GM12878 (cell line): ENCODE measurements around the gene KISS1R. TPM values are rescaled to one million over a fixed set of nuclear protein-coding genes. Genes with fewer than 3 reads are reported as not detected.

Experiments used
- ATAC-seq: fragments of 200-7000 bp; cut with Tn5 transposase; 3 replicates; pipeline ENCODE4 v1.9.1; 2020; ENCODE audit warnings: mild to moderate bottlenecking, moderate library complexity
- BruUV-seq: library from RNA; stranded (reverse); fragments of 400-500 nt; replicated peaks from 2 replicates; lab custom pipeline; 2021; lab: Mats Ljungman, UMichigan
- CTCF ChIA-PET: fragments of 300-600 bp; sonication (Branson Sonifier 250); formaldehyde crosslinking; extraction: SDS; loops from one replicate; lab custom pipeline; 2021; ENCODE audit warnings: inconsistent platforms; lab: Yijun Ruan, JAX
- POLR2A ChIA-PET: fragments of 350-600 bp; formaldehyde crosslinking; extraction: SDS; loops from one replicate; lab custom pipeline; 2021; ENCODE audit warnings: inconsistent platforms; lab: Charles Lee
- RAD21 ChIA-PET: fragments of 300-600 bp; sonication (Branson Sonifier 250); formaldehyde crosslinking; loops from one replicate; lab custom pipeline; 2023; ENCODE audit warnings: antibody characterized with exemption; ENCODE audit not compliant: unreplicated experiment; lab: Charles Lee
- SMC1A ChIA-PET: fragments of 300-600 bp; sonication (Branson Sonifier 250); formaldehyde crosslinking; loops from one replicate; lab custom pipeline; 2023; ENCODE audit not compliant: unreplicated experiment, uncharacterized antibody; lab: Charles Lee
- DNase-seq: peaks from one replicate; pipeline ENCODE4 v3.0.0-alpha.2; 2011; ENCODE audit warnings: low read depth, low spot score
- FAIRE-seq: peaks from 3 replicates; lab custom pipeline; 2011; peaks lifted over from hg19 to GRCh38; lab: Jason Lieb, UNC
- H2AFZ ChIP-seq: 2 replicates; pipeline ENCODE4 v1.6.0; 2011; ENCODE audit warnings: low read depth, low read length, control low read depth; ENCODE audit not compliant: control insufficient read depth
- H3K27ac ChIP-seq: 2 replicates; pipeline ENCODE4 v1.5.1; 2011; ENCODE audit warnings: control low read depth; ENCODE audit not compliant: control insufficient read depth, insufficient read depth
- H3K27me3 ChIP-seq, 2 experiments: replicated peaks in 1 of 2; 2 replicates each; pipeline versions ENCODE4 v1.6.0 to v1.6.1; 2011; ENCODE audit warnings: low read length in 1 of 2; ENCODE audit not compliant: control insufficient read depth in 2 of 2, insufficient read depth in 2 of 2
- H3K36me3 ChIP-seq, 2 experiments: 2 replicates each; pipeline ENCODE4 v1.5.1; 2011; ENCODE audit warnings: low read length in 1 of 2; ENCODE audit not compliant: control insufficient read depth in 2 of 2, insufficient read depth in 2 of 2
- H3K4me1 ChIP-seq: 2 replicates; pipeline ENCODE4 v1.6.1; 2011; ENCODE audit warnings: mild to moderate bottlenecking, low read length, moderate library complexity, mixed read lengths; ENCODE audit not compliant: control insufficient read depth, insufficient read depth
- H3K4me2 ChIP-seq: 2 replicates; pipeline ENCODE4 v1.6.0; 2011; ENCODE audit warnings: control low read depth; ENCODE audit not compliant: control insufficient read depth, insufficient read depth
- H3K4me3 ChIP-seq: fragments of 200-600 bp; sonication (generic); 2 replicates; pipeline ENCODE4 v1.5.1; 2016
- H3K79me2 ChIP-seq: 2 replicates; pipeline ENCODE4 v1.6.0; 2011; ENCODE audit warnings: low read length; ENCODE audit not compliant: control insufficient read depth, insufficient read depth
- H3K9ac ChIP-seq: 2 replicates; pipeline ENCODE4 v1.8.0; 2011; ENCODE audit warnings: low read length, control low read depth, mixed read lengths; ENCODE audit not compliant: control insufficient read depth, insufficient read depth
- H3K9me3 ChIP-seq: replicated peaks from 3 replicates; pipeline ENCODE4 v1.5.1; 2011; ENCODE audit warnings: mild to moderate bottlenecking, low read length; ENCODE audit not compliant: control insufficient read depth, insufficient read depth
- H4K20me1 ChIP-seq: 2 replicates; pipeline ENCODE4 v1.6.0; 2011; ENCODE audit not compliant: control insufficient read depth, insufficient read depth
- CREM ChIP-seq: IDR thresholded peaks from 2 replicates; pipeline ENCODE4 v1.6.1; 2014; ENCODE audit warnings: antibody characterized with exemption, low read depth
- FOS ChIP-seq: IDR thresholded peaks from 3 replicates; pipeline ENCODE4 v1.6.1; 2011; ENCODE audit warnings: borderline replicate concordance; ENCODE audit not compliant: insufficient read length; ENCODE audit errors: extremely low read depth
- NFXL1 ChIP-seq: fragments of 450-650 bp; IDR thresholded peaks from 2 replicates; pipeline ENCODE4 v1.6.1; 2017; ENCODE audit warnings: antibody characterized with exemption, mild to moderate bottlenecking, borderline replicate concordance
- POLR2A ChIP-seq: IDR thresholded peaks from 2 replicates; pipeline ENCODE4 v1.6.1; 2011; ENCODE audit warnings: low read depth, mild to moderate bottlenecking, low read length
- RBBP5 ChIP-seq: fragments of 200-600 bp; sonication (generic); conservative IDR thresholded peaks from 2 replicates; pipeline ENCODE4 v1.6.1; 2016
- STAT3 ChIP-seq: IDR thresholded peaks from 2 replicates; pipeline ENCODE4 v1.6.1; 2011; ENCODE audit warnings: low read depth, low read length, improper control_type of control experiment
- WGBS: methylation state at CpG from one replicate; pipeline ENCODE4 v1.1.6; 2016; ENCODE audit warnings: low lambda C conversion rate; ENCODE audit not compliant: insufficient replicate concordance, insufficient coverage; ENCODE audit errors: missing lambda C conversion rate; 5-methylcytosine and 5-hydroxymethylcytosine counted together
- in situ Hi-C: fragments of 300-500 bp; cut with MboI; formaldehyde crosslinking; loops from 9 replicates; pipeline ENCODE4 v1.14.3; 2018; ENCODE audit warnings: mixed read lengths
- intact Hi-C: fragments of 100-400 bp; cut with micrococcal nuclease; formaldehyde crosslinking; loops from one replicate; pipeline ENCODE4 v1.14.2; 2022; ENCODE audit not compliant: unreplicated experiment
- polyA plus RNA-seq, 11 experiments: library from polyadenylated mRNA; depleted of rRNA in 4 of 11; unstranded in 6 of 11; stranded (reverse) in 5 of 11; fragments of >200 nt; fragmentation: Nextera tagmentation in 4 of 11; fragmentation: Illumina TruSeq in 1 of 11; extraction: Ambion mirVana in 4 of 11; extraction: Trizol in 1 of 11; gene quantifications; 1 replicate in 1 of 11; 2 replicates in 10 of 11; pipeline versions ENCODE4 v1.2.1 to v1.2.3, GENCODE V29; 2011 to 2016; ENCODE audit warnings: inconsistent platforms in 2 of 11, missing spikeins in 2 of 11, low read depth in 1 of 11
- total RNA-seq, 4 experiments: library from RNA; depleted of rRNA in 3 of 4; stranded (reverse); fragments of >200 nt in 3 of 4; fragmentation: Illumina TruSeq in 1 of 4; extraction: Trizol in 1 of 4; gene quantifications; 2 replicates each; pipeline versions ENCODE4 v1.2.1 to v1.2.3, GENCODE V29; 2013 to 2021
- TF ChIP-seq, protein P1 (sequence below): fragments of 450-650 bp; IDR thresholded peaks from 2 replicates; pipeline ENCODE4 v1.6.1; 2018; ENCODE audit warnings: borderline replicate concordance, mild to moderate bottlenecking; ENCODE audit not compliant: partially characterized antibody
- TF ChIP-seq, protein P2 (sequence below): fragments of 450-650 bp; IDR thresholded peaks from 2 replicates; pipeline ENCODE4 v1.6.1; 2014; ENCODE audit warnings: mild to moderate bottlenecking
- TF ChIP-seq, protein P3 (sequence below): IDR thresholded peaks from 2 replicates; pipeline ENCODE4 v1.6.1; 2012; ENCODE audit warnings: mild to moderate bottlenecking, low read depth, low read length
- TF ChIP-seq, protein P4 (sequence below): fragments of 450-650 bp; IDR thresholded peaks from 2 replicates; pipeline ENCODE4 v1.6.1; 2016; ENCODE audit warnings: mild to moderate bottlenecking, moderate library complexity, borderline replicate concordance

Gene KISS1R
- total and polyA plus RNA-seq, 10 of the 15 experiments (the other 5 are each of a cell fraction or from before 2014, with no cell fraction given) = 0.13 to 2.7 (median 1.4) TPM; not detected in 3

DNA sequence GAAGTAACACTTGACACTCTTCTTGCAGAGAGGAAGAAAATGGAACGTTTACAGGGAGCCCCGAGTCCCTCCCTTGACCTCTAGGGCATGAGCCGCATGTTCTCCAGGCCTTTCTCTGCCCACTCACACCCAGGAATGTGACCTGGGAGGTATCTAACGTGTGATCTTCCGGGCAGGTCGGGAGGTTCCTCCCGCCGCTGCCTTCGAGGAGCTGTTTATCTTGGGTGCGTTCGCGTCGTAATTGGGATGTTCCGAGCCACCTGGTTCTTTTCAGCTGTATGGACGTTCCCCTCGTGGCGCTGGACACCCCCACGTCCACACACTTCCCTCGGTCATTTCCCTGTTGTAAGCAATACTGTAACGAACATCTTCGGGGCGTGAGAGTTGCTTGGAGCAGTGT lies 22.3 kb downstream of the KISS1R start:
- CTCF ChIA-PET = interaction anchor here (1.2 kb wide), 1 partner anchor 43 kb away, joined by 3 read pairs; no protein-coding TSS in a partner anchor
- TF ChIP-seq NFXL1 (no peak), RBBP5 (no peak), FOS (no peak), STAT3 (no peak), POLR2A (no peak), CREM (no peak)
- TF ChIP-seq, protein P1, sequence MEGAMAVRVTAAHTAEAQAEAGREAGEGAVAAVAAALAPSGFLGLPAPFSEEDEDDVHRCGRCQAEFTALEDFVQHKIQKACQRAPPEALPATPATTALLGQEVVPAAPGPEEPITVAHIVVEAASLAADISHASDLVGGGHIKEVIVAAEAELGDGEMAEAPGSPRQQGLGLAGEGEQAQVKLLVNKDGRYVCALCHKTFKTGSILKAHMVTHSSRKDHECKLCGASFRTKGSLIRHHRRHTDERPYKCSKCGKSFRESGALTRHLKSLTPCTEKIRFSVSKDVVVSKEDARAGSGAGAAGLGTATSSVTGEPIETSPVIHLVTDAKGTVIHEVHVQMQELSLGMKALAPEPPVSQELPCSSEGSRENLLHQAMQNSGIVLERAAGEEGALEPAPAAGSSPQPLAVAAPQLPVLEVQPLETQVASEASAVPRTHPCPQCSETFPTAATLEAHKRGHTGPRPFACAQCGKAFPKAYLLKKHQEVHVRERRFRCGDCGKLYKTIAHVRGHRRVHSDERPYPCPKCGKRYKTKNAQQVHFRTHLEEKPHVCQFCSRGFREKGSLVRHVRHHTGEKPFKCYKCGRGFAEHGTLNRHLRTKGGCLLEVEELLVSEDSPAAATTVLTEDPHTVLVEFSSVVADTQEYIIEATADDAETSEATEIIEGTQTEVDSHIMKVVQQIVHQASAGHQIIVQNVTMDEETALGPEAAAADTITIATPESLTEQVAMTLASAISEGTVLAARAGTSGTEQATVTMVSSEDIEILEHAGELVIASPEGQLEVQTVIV = no peak
- TF ChIP-seq, protein P2, sequence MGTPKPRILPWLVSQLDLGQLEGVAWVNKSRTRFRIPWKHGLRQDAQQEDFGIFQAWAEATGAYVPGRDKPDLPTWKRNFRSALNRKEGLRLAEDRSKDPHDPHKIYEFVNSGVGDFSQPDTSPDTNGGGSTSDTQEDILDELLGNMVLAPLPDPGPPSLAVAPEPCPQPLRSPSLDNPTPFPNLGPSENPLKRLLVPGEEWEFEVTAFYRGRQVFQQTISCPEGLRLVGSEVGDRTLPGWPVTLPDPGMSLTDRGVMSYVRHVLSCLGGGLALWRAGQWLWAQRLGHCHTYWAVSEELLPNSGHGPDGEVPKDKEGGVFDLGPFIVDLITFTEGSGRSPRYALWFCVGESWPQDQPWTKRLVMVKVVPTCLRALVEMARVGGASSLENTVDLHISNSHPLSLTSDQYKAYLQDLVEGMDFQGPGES = no peak
- TF ChIP-seq, protein P3, sequence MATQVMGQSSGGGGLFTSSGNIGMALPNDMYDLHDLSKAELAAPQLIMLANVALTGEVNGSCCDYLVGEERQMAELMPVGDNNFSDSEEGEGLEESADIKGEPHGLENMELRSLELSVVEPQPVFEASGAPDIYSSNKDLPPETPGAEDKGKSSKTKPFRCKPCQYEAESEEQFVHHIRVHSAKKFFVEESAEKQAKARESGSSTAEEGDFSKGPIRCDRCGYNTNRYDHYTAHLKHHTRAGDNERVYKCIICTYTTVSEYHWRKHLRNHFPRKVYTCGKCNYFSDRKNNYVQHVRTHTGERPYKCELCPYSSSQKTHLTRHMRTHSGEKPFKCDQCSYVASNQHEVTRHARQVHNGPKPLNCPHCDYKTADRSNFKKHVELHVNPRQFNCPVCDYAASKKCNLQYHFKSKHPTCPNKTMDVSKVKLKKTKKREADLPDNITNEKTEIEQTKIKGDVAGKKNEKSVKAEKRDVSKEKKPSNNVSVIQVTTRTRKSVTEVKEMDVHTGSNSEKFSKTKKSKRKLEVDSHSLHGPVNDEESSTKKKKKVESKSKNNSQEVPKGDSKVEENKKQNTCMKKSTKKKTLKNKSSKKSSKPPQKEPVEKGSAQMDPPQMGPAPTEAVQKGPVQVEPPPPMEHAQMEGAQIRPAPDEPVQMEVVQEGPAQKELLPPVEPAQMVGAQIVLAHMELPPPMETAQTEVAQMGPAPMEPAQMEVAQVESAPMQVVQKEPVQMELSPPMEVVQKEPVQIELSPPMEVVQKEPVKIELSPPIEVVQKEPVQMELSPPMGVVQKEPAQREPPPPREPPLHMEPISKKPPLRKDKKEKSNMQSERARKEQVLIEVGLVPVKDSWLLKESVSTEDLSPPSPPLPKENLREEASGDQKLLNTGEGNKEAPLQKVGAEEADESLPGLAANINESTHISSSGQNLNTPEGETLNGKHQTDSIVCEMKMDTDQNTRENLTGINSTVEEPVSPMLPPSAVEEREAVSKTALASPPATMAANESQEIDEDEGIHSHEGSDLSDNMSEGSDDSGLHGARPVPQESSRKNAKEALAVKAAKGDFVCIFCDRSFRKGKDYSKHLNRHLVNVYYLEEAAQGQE = no peak
- TF ChIP-seq, protein P4, sequence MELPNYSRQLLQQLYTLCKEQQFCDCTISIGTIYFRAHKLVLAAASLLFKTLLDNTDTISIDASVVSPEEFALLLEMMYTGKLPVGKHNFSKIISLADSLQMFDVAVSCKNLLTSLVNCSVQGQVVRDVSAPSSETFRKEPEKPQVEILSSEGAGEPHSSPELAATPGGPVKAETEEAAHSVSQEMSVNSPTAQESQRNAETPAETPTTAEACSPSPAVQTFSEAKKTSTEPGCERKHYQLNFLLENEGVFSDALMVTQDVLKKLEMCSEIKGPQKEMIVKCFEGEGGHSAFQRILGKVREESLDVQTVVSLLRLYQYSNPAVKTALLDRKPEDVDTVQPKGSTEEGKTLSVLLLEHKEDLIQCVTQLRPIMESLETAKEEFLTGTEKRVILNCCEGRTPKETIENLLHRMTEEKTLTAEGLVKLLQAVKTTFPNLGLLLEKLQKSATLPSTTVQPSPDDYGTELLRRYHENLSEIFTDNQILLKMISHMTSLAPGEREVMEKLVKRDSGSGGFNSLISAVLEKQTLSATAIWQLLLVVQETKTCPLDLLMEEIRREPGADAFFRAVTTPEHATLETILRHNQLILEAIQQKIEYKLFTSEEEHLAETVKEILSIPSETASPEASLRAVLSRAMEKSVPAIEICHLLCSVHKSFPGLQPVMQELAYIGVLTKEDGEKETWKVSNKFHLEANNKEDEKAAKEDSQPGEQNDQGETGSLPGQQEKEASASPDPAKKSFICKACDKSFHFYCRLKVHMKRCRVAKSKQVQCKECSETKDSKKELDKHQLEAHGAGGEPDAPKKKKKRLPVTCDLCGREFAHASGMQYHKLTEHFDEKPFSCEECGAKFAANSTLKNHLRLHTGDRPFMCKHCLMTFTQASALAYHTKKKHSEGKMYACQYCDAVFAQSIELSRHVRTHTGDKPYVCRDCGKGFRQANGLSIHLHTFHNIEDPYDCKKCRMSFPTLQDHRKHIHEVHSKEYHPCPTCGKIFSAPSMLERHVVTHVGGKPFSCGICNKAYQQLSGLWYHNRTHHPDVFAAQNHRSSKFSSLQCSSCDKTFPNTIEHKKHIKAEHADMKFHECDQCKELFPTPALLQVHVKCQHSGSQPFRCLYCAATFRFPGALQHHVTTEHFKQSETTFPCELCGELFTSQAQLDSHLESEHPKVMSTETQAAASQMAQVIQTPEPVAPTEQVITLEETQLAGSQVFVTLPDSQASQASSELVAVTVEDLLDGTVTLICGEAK = no peak

More for the DNA sequence above, 22.3 kb downstream of the KISS1R start:
- RAD21 ChIA-PET = no interaction called here
- in situ Hi-C loops = no loop called here
- SMC1A ChIA-PET = no interaction called here
- no peak for FAIRE-seq
- intact Hi-C loops = no loop called here
- peaks cover 4% of the 10 kb centered on the region for H3K9me3 ChIP-seq
- WGBS = 89% methylated on average over 22 of the region's 22 CpGs
- H3K4me1 ChIP-seq = peaks cover 7% of the 10 kb centered on the region
- no TSS peak for BruUV-seq
- DNase-seq = no peak
- POLR2A ChIA-PET = interaction anchor here (1.3 kb wide), 1 partner anchor 9 kb away, joined by 3 read pairs; no protein-coding TSS in a partner anchor
- no peak overlapping the region for H3K27ac ChIP-seq
- ATAC-seq = no peak
- no peaks in the 10 kb centered on the region; the same call in 1 of the 2 replicates for H4K20me1 ChIP-seq
- no peak overlapping the region for H2AFZ ChIP-seq
- no peaks in the 10 kb centered on the region for H3K27me3 ChIP-seq
- peak overlapping the region; percentile 79; the same call in 1 of the 2 replicates for H3K4me2 ChIP-seq
- H3K79me2 ChIP-seq = peaks cover 68% of the 10 kb centered on the region
- no peak overlapping the region for H3K9ac ChIP-seq
- peaks cover 32 to 36% of the 10 kb centered on the region in 2 experiments for H3K36me3 ChIP-seq
- no peak overlapping the region for H3K4me3 ChIP-seq
